ENCODE results near the gene LAMA1. TPM values are rescaled to one million over a fixed set of nuclear protein-coding genes. Genes with fewer than 3 reads are reported as not detected.

The LAMA1 gene
- not detected for total RNA-seq

GRCh38 chr18:7117390-7118355 is at the start of gene LAMA1:
Gene LAMA1 (minus strand): TSS chr18:7117797. CDS start chr18:7117720, 77 bp downstream.

Other genes with a start within 250 kb of the LAMA1 start
- not detected for gene LRRC30, start 113.3 kb upstream of the LAMA1 start, total RNA-seq